Ascending aorta (tissue), 2 donors: ENCODE measurements around the gene ARL5C. TPM values are rescaled to one million over a fixed set of nuclear protein-coding genes. Genes with fewer than 3 reads are reported as not detected.

Experiments used
- DNase-seq, 2 donors: peaks; one replicate each; pipeline ENCODE4 v3.0.0-alpha.2; 2019; ENCODE audit warnings: low spot score in 2 of 2
- H3K27ac ChIP-seq, 2 donors: fragments of 200-600 bp; sonication (generic); one replicate each; pipeline ENCODE4 v1.5.1; 2016 to 2017; ENCODE audit warnings: mild to moderate bottlenecking in 1 of 2
- H3K27me3 ChIP-seq: fragments of 200-600 bp; sonication (generic); one replicate; pipeline ENCODE4 v1.5.1; 2017
- H3K36me3 ChIP-seq, 2 donors: fragments of 200-600 bp; sonication (generic); one replicate each; pipeline ENCODE4 v1.5.1; 2016
- H3K4me1 ChIP-seq, 2 donors: fragments of 200-600 bp; sonication (generic); one replicate each; pipeline ENCODE4 v1.5.1; 2016 to 2017; ENCODE audit warnings: mild to moderate bottlenecking in 1 of 2
- H3K4me3 ChIP-seq, 2 donors: fragments of 200-600 bp; sonication (generic); one replicate each; pipeline ENCODE4 v1.5.1; 2016 to 2017; ENCODE audit warnings: mild to moderate bottlenecking in 1 of 2
- H3K9me3 ChIP-seq, 2 donors: fragments of 200-600 bp; sonication (generic); one replicate each; pipeline ENCODE4 v1.5.1; 2016
- intact Hi-C: fragments of 100-400 bp; cut with DNase I; formaldehyde crosslinking; loops from one replicate; pipeline ENCODE4 v1.15.1; 2023
- total RNA-seq: library from RNA; depleted of rRNA; stranded (reverse); fragments of >200 nt; gene quantifications from one replicate; pipeline ENCODE4 v1.1.0, GENCODE V29; 2016
- TF ChIP-seq, protein P1 (sequence below), 3 experiments: fragments of 200-600 bp in 2 of 3; fragments of 450-650 bp in 1 of 3; sonication (generic) in 2 of 3; IDR thresholded peaks; one replicate each; pipeline ENCODE4 v1.5.1; 2016 to 2019; ENCODE audit warnings: antibody characterized with exemption in 3 of 3, mild to moderate bottlenecking in 1 of 3, moderate library complexity in 1 of 3

Gene ARL5C
- total RNA-seq, 1 donor from 2014 or later, result not detected

DNA sequence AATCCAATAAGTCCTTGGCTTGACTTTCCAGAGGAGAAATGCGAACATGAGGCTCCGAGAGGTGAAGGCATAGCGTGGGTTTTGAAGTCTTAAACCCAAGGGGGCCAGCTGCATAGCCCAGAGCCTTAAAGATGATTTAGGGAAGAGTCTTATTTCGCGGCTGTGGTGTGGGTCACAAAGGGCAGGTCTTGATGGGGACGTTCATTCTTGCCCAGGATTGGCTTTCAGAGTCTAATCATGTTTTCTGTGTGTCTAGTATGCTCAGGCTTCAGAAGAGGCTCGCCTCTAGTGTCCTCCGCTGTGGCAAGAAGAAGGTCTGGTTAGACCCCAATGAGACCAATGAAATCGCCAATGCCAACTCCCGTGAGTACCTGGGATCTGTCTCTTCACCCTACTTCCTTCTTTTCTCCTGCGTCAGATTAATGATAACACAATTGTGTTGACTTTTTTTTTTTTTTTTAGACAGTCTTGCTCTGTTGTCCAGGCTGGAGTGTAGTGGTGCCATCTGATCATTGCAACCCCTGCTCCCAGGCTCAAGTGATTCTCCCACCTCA lies 35.1 kb upstream of the ARL5C start:
- intact Hi-C loops, result loop anchor here (1.0 kb wide), 2 partner anchors 8 to 402 kb away; partner anchors contain the start of gene PIP4K2B
- TF ChIP-seq, protein P1, sequence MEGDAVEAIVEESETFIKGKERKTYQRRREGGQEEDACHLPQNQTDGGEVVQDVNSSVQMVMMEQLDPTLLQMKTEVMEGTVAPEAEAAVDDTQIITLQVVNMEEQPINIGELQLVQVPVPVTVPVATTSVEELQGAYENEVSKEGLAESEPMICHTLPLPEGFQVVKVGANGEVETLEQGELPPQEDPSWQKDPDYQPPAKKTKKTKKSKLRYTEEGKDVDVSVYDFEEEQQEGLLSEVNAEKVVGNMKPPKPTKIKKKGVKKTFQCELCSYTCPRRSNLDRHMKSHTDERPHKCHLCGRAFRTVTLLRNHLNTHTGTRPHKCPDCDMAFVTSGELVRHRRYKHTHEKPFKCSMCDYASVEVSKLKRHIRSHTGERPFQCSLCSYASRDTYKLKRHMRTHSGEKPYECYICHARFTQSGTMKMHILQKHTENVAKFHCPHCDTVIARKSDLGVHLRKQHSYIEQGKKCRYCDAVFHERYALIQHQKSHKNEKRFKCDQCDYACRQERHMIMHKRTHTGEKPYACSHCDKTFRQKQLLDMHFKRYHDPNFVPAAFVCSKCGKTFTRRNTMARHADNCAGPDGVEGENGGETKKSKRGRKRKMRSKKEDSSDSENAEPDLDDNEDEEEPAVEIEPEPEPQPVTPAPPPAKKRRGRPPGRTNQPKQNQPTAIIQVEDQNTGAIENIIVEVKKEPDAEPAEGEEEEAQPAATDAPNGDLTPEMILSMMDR (IDR thresholded peaks at IDR 0.05), result no peak
- no peaks in the 10 kb centered on the region for H3K9me3 ChIP-seq

DNA sequence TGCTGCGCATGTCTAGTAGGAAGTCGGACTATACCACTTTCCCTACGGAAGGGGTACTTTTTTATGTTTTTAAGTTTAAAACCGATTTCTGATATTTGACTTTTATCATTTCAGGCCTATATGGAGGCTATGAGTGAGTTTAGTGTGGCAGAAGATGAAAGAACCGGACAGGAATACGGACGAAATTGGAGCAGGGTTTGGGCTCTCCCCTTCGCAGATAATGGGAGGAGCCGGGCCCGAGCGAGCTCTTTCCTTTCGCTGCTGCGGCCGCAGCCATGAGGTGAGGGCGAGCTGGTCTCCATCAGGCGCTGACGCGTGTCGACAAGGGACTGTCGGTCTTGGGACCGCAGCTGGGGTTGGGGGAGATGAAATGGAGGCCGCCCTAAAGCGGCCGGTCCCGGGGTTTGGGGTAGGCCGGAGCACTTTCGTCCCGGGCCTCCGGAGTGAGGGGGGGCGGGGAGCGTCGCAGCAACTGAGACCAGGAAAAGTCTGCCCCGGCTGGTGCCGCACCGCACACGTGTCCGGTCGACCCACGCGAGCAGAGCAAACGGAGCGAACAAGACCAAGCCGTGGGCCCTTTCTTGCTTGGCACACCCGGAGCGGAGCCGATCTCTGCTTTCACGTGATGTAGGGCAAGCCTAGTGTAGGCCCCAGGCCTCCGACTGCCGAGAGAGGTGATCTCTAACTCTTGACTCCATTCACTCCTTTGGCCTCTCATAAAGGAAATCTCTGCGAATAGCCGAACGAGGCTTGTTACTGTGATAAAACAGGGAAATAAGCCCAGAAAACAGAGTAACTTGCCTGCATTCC lies 34.3 kb upstream of the ARL5C start, which contains the start of gene RPL19:
Gene RPL19, plus strand, starts transcription at position 214 of the 810 bp plus-strand sequence. Its CDS starts 62 bp downstream, at position 276.
- intact Hi-C loops, result loop anchor here (1.0 kb wide), 2 partner anchors 9 to 401 kb away; partner anchors contain the start of gene PIP4K2B

More for the DNA sequence above, 35.1 kb upstream of the ARL5C start:
- Histone ChIP-seq H3K27me3 (no peaks in the 10 kb centered on the region), H3K4me3 (peak overlapping the region; percentile 83 to 89), H3K27ac (peak overlapping the region; percentile 92 to 98), H3K4me1 (peaks cover 15 to 35% of the 10 kb centered on the region in 2 donors), H3K36me3 (peaks cover 40 to 44% of the 10 kb centered on the region in 2 donors)
- no peak for DNase-seq

DNA sequence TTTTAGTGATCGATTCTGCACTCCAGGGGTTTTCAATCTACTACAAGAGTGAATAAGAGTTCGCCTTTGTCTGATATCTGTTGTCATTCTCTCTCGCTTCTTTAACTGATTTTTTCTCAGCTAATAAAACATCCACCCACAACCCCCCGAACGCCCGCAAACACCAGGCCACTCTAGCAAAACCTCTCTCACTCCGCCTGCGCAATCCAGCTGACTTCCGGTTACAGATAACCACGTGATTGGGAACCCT lies 33.8 kb upstream of the ARL5C start:
- no peaks in the 10 kb centered on the region for H3K9me3 ChIP-seq
- H3K4me1 ChIP-seq, result peaks cover 28 to 46% of the 10 kb centered on the region in 2 donors
- H3K36me3 ChIP-seq, result peaks cover 35 to 38% of the 10 kb centered on the region in 2 donors
- TF ChIP-seq, protein P1 (IDR thresholded peaks at IDR 0.05), result no peak
- peak overlapping the region; percentile 83 to 89 for H3K4me3 ChIP-seq
- intact Hi-C loops, result loop anchor here (1.0 to 5.0 kb wide), 5 partner anchors 10 to 400 kb away; partner anchors contain the start of genes CDK12, FBXL20 and PIP4K2B
- peak; percentile 56 to 96 for DNase-seq
- H3K27me3 ChIP-seq, result no peaks in the 10 kb centered on the region
- peak overlapping the region; percentile 92 to 98 for H3K27ac ChIP-seq

More for the DNA sequence above, 34.3 kb upstream of the ARL5C start, which contains the start of gene RPL19:
- peaks cover 40 to 44% of the 10 kb centered on the region in 2 donors for H3K36me3 ChIP-seq
- TF ChIP-seq, protein P1 (IDR thresholded peaks at IDR 0.05), result no peak
- H3K27me3 ChIP-seq, result no peaks in the 10 kb centered on the region
- peak within 1 kb of the TSS; percentile 83 to 89 for H3K4me3 ChIP-seq
- H3K9me3 ChIP-seq, result no peaks in the 10 kb centered on the region
- peak in 1 of 2 donors; percentile 81 for DNase-seq
- H3K4me1 ChIP-seq, result peaks cover 23 to 41% of the 10 kb centered on the region in 2 donors
- H3K27ac ChIP-seq, result peak within 1 kb of the TSS; percentile 92 to 98

DNA sequence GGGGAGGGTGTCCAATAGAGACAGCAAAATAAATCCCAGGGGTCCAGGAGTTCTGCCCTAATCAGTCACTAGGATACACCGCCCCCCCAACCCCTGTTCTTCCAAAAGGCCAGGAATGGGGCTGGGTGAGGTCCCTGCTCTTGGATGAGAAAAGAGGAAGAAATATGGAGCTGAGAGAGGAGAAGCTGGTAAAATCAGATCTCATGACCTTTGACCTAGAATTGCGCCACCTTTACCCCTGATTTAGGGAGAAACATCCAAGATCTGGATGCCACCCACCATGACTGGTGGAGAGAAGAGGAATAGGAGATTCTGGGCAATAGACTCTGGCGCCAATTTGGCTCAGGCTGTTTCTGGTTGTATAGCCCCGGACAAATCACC lies 32.2 kb upstream of the ARL5C start:
- peak in 1 of 2 donors; percentile 68 for DNase-seq
- intact Hi-C loops, result loop anchor here (5.0 kb wide), 3 partner anchors 34 to 264 kb away; partner anchors contain the start of genes CDK12 and FBXL20

More for the DNA sequence above, 32.2 kb upstream of the ARL5C start:
- Histone ChIP-seq H3K9me3 (no peaks in the 10 kb centered on the region), H3K4me3 (peak overlapping the region in 1 of 2 donors; percentile 90), H3K27ac (peak overlapping the region; percentile 92 to 98), H3K4me1 (peaks cover 28 to 61% of the 10 kb centered on the region in 2 donors), H3K27me3 (no peaks in the 10 kb centered on the region), H3K36me3 (peaks cover 22 to 31% of the 10 kb centered on the region in 2 donors)
- TF ChIP-seq, protein P1 (IDR thresholded peaks at IDR 0.05), result no peak
